MM.1S (cell line): ENCODE data around the gene POLR2A.

Experiments
- DNase-seq: peaks from one replicate; pipeline ENCODE4 v3.0.0-alpha.2; 2015
- H2AFZ ChIP-seq: fragments of 300-600 bp; sonication (generic); 2 replicates; pipeline ENCODE4 v1.6.0; 2016; ENCODE audit warnings: antibody characterized with exemption, low read length
- H3F3A ChIP-seq: fragments of 300-600 bp; sonication (generic); 2 replicates; pipeline ENCODE4 v1.6.1; 2016; ENCODE audit warnings: mild to moderate bottlenecking, antibody characterized with exemption, low read length, moderate library complexity, mixed read lengths; ENCODE audit not compliant: insufficient read depth
- H3K27ac ChIP-seq: fragments of 300-600 bp; sonication (generic); 2 replicates; pipeline ENCODE4 v1.5.1; 2016; ENCODE audit warnings: mild to moderate bottlenecking, low read length
- H3K27me3 ChIP-seq: fragments of 300-600 bp; sonication (generic); replicated peaks from 2 replicates; pipeline ENCODE4 v1.6.0; 2016; ENCODE audit warnings: low read length; ENCODE audit not compliant: insufficient read depth
- H3K36me3 ChIP-seq: fragments of 300-600 bp; sonication (generic); replicated peaks from 2 replicates; pipeline ENCODE4 v1.6.1; 2016; ENCODE audit warnings: mild to moderate bottlenecking, low read length, mixed read lengths; ENCODE audit not compliant: insufficient read depth
- H3K4me1 ChIP-seq: fragments of 300-600 bp; sonication (generic); 2 replicates; pipeline ENCODE4 v1.6.1; 2016; ENCODE audit warnings: low read length, mixed read lengths
- H3K4me2 ChIP-seq: fragments of 300-600 bp; sonication (generic); 2 replicates; pipeline ENCODE4 v1.6.0; 2016; ENCODE audit warnings: low read depth, low read length
- H3K4me3 ChIP-seq: fragments of 300-600 bp; sonication (generic); 2 replicates; pipeline ENCODE4 v1.5.1; 2016; ENCODE audit warnings: low read length, mixed read lengths
- H3K79me2 ChIP-seq: fragments of 300-600 bp; sonication (generic); 2 replicates; pipeline ENCODE4 v1.6.1; 2016; ENCODE audit warnings: mixed run types, low read length, mixed read lengths
- H3K9ac ChIP-seq: fragments of 300-600 bp; sonication (generic); 2 replicates; pipeline ENCODE4 v1.6.1; 2016; ENCODE audit warnings: low read length, mixed read lengths
- H3K9me2 ChIP-seq: fragments of 300-600 bp; sonication (generic); replicated peaks from 2 replicates; pipeline ENCODE4 v1.6.1; 2016; ENCODE audit warnings: mild to moderate bottlenecking, low read length, mixed read lengths; ENCODE audit not compliant: insufficient read depth
- H3K9me3 ChIP-seq: fragments of 300-600 bp; sonication (generic); replicated peaks from 2 replicates; pipeline ENCODE4 v1.6.1; 2016; ENCODE audit warnings: mild to moderate bottlenecking, low read length, mixed read lengths; ENCODE audit not compliant: insufficient read depth
- H4K20me1 ChIP-seq: fragments of 300-600 bp; sonication (generic); 2 replicates; pipeline ENCODE4 v1.6.1; 2016; ENCODE audit warnings: mild to moderate bottlenecking, low read length, moderate library complexity, mixed read lengths; ENCODE audit not compliant: insufficient read depth
- EZH2 ChIP-seq: fragments of 300-600 bp; sonication (generic); optimal IDR thresholded peaks from 2 replicates; pipeline ENCODE3; 2017; ENCODE audit warnings: low read depth, mild to moderate bottlenecking, antibody characterized with exemption, low read length, mixed read lengths
- EZH2phosphoT487 ChIP-seq: fragments of 300-600 bp; sonication (generic); IDR thresholded peaks from 2 replicates; pipeline ENCODE4 v1.6.1; 2018; ENCODE audit warnings: antibody characterized with exemption, low read length
- TF ChIP-seq, protein P1 (sequence below): fragments of 300-600 bp; sonication (generic); IDR thresholded peaks from 2 replicates; pipeline ENCODE4 v1.5.1; 2016; ENCODE audit warnings: antibody characterized with exemption, low read length, mixed read lengths

Gene POLR2A

DNA sequence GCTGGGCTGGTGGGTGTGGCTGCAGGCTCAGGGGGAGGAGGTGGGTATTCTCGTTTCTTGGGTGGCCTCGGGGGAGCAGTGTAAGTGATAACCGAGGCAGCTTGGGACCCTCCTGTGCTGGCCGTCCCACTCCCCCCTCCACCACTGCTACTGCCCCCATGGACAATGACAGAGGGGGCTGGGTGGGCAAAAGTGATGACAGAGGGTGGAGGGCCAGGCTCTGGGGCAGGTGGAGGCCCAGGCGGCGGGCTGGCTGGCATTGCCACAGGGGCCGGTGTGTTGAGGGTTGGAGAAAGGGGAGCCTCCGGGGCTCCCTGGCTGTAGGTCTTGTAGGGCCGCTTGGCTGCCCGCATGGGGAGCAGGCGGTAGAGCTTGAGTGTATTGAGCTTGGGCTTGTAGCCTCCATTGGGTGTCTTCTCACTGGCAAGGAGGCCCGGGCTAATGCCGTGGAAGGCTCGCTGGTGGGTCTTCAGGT is 20.8 kb upstream of the POLR2A start:
- Histone ChIP-seq H3K27me3 (no peaks in the 10 kb centered on the region), H3K4me2 (no peak overlapping the region), H3K4me1 (no peaks in the 10 kb centered on the region), H3K27ac (no peak overlapping the region), H2AFZ (no peak overlapping the region), H3K36me3 (no peaks in the 10 kb centered on the region), H4K20me1 (no peaks in the 10 kb centered on the region), H3K9ac (no peak overlapping the region), H3K9me2 (no peaks in the 10 kb centered on the region), H3K9me3 (no peaks in the 10 kb centered on the region), H3K4me3 (no peak overlapping the region), H3K79me2 (no peaks in the 10 kb centered on the region), H3F3A (no peaks in the 10 kb centered on the region)
- DNase-seq: no peak
- TF ChIP-seq, protein P1, sequence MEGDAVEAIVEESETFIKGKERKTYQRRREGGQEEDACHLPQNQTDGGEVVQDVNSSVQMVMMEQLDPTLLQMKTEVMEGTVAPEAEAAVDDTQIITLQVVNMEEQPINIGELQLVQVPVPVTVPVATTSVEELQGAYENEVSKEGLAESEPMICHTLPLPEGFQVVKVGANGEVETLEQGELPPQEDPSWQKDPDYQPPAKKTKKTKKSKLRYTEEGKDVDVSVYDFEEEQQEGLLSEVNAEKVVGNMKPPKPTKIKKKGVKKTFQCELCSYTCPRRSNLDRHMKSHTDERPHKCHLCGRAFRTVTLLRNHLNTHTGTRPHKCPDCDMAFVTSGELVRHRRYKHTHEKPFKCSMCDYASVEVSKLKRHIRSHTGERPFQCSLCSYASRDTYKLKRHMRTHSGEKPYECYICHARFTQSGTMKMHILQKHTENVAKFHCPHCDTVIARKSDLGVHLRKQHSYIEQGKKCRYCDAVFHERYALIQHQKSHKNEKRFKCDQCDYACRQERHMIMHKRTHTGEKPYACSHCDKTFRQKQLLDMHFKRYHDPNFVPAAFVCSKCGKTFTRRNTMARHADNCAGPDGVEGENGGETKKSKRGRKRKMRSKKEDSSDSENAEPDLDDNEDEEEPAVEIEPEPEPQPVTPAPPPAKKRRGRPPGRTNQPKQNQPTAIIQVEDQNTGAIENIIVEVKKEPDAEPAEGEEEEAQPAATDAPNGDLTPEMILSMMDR: no peak
- TF ChIP-seq EZH2 (no peak), EZH2phosphoT487 (no peak)

DNA sequence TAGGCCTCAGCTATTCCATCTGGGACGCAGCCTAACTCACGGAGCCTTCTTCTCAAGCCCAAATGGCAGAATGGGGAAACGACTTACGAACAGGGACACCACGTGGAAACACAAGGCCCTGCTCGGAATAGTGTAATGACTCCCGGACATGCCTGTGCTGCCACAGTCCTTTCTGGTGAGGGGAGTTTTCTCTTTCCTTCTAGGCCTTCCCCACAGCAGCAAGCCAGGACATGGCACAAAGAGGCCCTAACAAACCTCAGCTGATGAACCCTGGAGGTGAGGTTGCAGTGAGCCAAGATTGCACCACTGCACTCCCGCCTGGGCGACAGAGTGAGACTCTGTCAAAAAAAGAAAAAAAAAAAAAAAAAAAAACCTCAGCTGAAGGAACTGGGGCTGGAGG is 20.1 kb upstream of the POLR2A start:
- no peaks in the 10 kb centered on the region for H4K20me1 ChIP-seq
- H3K27ac ChIP-seq: no peak overlapping the region
- no peak overlapping the region for H3K4me2 ChIP-seq
- no peaks in the 10 kb centered on the region for H3K4me1 ChIP-seq
- H3F3A ChIP-seq: no peaks in the 10 kb centered on the region
- no peak for DNase-seq
- H3K9ac ChIP-seq: no peak overlapping the region
- no peak overlapping the region for H3K4me3 ChIP-seq
- TF ChIP-seq EZH2 (no peak), EZH2phosphoT487 (no peak)
- TF ChIP-seq, protein P1: no peak
- H3K9me2 ChIP-seq: no peaks in the 10 kb centered on the region
- H3K79me2 ChIP-seq: no peaks in the 10 kb centered on the region
- H2AFZ ChIP-seq: no peak overlapping the region
- H3K36me3 ChIP-seq: no peaks in the 10 kb centered on the region
- H3K27me3 ChIP-seq: no peaks in the 10 kb centered on the region
- H3K9me3 ChIP-seq: no peaks in the 10 kb centered on the region

DNA sequence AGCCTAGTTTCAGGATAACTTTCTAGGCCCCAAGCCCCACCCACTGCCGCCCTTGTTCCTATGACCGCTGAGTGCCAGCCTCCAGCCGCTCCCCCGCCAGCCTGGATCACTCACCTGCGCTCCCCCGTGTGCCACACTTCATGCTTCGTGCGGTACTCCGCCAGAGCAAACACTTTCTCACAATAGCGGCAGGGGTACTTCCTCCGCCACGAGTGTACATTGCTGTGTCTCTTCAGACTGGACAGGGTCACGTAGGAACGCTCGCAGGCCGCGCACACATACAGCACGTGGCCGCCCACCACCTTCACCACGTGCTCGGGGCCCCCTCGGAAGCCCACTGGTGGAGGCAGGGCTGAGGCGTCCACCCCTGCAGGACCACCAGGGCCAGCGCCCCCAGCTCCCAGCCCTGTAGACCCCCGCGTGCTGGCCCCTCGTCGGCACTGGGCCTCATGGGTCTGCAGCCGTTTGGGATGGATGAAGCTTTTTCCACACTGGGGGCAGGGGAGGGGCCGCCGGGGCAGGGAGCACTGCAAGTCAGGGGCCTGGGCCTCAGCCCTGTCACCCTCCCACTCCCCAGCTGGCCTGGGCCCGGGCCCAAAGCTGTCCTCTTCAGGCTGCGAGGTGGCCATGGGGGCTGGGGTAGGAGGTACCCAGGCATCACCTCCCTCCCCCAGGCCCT is 18.4 kb upstream of the POLR2A start:
- Histone ChIP-seq H3K4me3 (no peak overlapping the region), H3K4me1 (no peaks in the 10 kb centered on the region), H3K9me3 (no peaks in the 10 kb centered on the region), H3K27me3 (no peaks in the 10 kb centered on the region), H3K36me3 (no peaks in the 10 kb centered on the region), H3F3A (no peaks in the 10 kb centered on the region), H3K9me2 (no peaks in the 10 kb centered on the region), H3K9ac (no peak overlapping the region), H3K79me2 (no peaks in the 10 kb centered on the region), H3K4me2 (no peak overlapping the region), H2AFZ (no peak overlapping the region), H3K27ac (no peak overlapping the region), H4K20me1 (no peaks in the 10 kb centered on the region)
- DNase-seq: no peak
- TF ChIP-seq, protein P1: no peak
- TF ChIP-seq EZH2phosphoT487 (no peak), EZH2 (no peak)
